CD4-positive, alpha-beta T cell treated with Interleukin-2 at 100 ng/mL for 4 hours (primary cell): ENCODE results near the gene TMEM255A.

Experiments
- DNase-seq: peaks from one replicate; pipeline ENCODE4 v3.0.0-alpha.2; 2020; ENCODE audit warnings: low spot score

Gene TMEM255A

GRCh38 chrX:120269373-120270035, 41.8 kb downstream of the TMEM255A start:
- peak; percentile 39 for DNase-seq

GRCh38 chrX:120264341-120264740, 46.9 kb downstream of the TMEM255A start:
- no peak for DNase-seq

GRCh38 chrX:120262859-120263708, 48.2 kb downstream of the TMEM255A start:
- no peak for DNase-seq

GRCh38 chrX:120260369-120260768, 50.9 kb downstream of the TMEM255A start:
- DNase-seq, result no peak

GRCh38 chrX:120253784-120254183, 57.5 kb downstream of the TMEM255A start:
- DNase-seq, result no peak

- DNase-seq, result peak; percentile 0
Observed at GRCh38 chrX:120251471-120252011, 59.7 kb downstream of the TMEM255A start.

GRCh38 chrX:120250522-120251271, 60.6 kb downstream of the TMEM255A start, which contains the start of gene ZBTB33:
Gene ZBTB33, plus strand, starts transcription at chrX:120250812. Its CDS starts 2,604 bp downstream, at chrX:120253416.
- DNase-seq, result peak; percentile 84

- DNase-seq, result peak; percentile 70
Observed at GRCh38 chrX:120244735-120245498, 66.3 kb downstream of the TMEM255A start.

- no peak for DNase-seq
Observed at GRCh38 chrX:120244395-120244734, 66.9 kb downstream of the TMEM255A start.

- no peak for DNase-seq
Observed at GRCh38 chrX:120242813-120243212, 68.4 kb downstream of the TMEM255A start.

- no peak for DNase-seq
Observed at GRCh38 chrX:120238933-120239332, 72.3 kb downstream of the TMEM255A start.

- DNase-seq, result no peak
Observed at GRCh38 chrX:120236687-120237479, 74.4 kb downstream of the TMEM255A start.

- DNase-seq, result no peak
Observed at GRCh38 chrX:120235284-120235683, 76.0 kb downstream of the TMEM255A start.

GRCh38 chrX:120228187-120228908, 82.9 kb downstream of the TMEM255A start:
- no peak for DNase-seq

GRCh38 chrX:120224388-120224787, 86.9 kb downstream of the TMEM255A start:
- no peak for DNase-seq

- no peak for DNase-seq
Observed at GRCh38 chrX:120223374-120223773, 87.9 kb downstream of the TMEM255A start.

GRCh38 chrX:120213438-120214265, 97.6 kb downstream of the TMEM255A start:
- peak; percentile 59 for DNase-seq
